Endothelial cell of umbilical vein (primary cell): ENCODE measurements around the gene CS. TPM values are rescaled to one million over a fixed set of nuclear protein-coding genes. Genes with fewer than 3 reads are reported as not detected.

Experiments
- BruUV-seq: library from RNA; stranded (reverse); fragments of 400-500 nt; replicated peaks from 2 replicates; lab custom pipeline; 2021; lab: Mats Ljungman, UMichigan
- CTCF ChIA-PET: fragments of 300-600, 350-600 bp; sonication (Branson Sonifier 250); formaldehyde crosslinking; loops from one replicate; lab custom pipeline; 2021; ENCODE audit warnings: antibody characterized with exemption, inconsistent platforms; lab: Charles Lee
- POLR2A ChIA-PET: fragments of 300-600, 350-600 bp; sonication (Branson Sonifier 250); formaldehyde crosslinking; loops from one replicate; lab custom pipeline; 2021; ENCODE audit warnings: antibody characterized with exemption, inconsistent platforms; lab: Charles Lee
- DNase-seq: peaks from one replicate; pipeline ENCODE4 v3.0.0-alpha.2; 2011; ENCODE audit warnings: low read depth, low spot score
- FAIRE-seq: peaks from 2 replicates; lab custom pipeline; 2011; peaks lifted over from hg19 to GRCh38; lab: Jason Lieb, UNC
- H2AFZ ChIP-seq: 2 replicates; pipeline ENCODE4 v1.6.0; 2012; ENCODE audit warnings: low read depth, low read length, control low read depth, inconsistent platforms
- H3K27ac ChIP-seq: 2 replicates; pipeline ENCODE4 v1.5.1; 2011; ENCODE audit warnings: low read depth, mild to moderate bottlenecking, control low read depth, low read length, moderate library complexity; ENCODE audit not compliant: insufficient read depth
- H3K27me3 ChIP-seq, 2 experiments: 2 replicates each; pipeline versions ENCODE4 v1.6.0 to v1.6.1; 2011; ENCODE audit warnings: low read length in 2 of 2, mixed read lengths in 1 of 2; ENCODE audit not compliant: control insufficient read depth in 2 of 2, insufficient read depth in 2 of 2
- H3K36me3 ChIP-seq, 2 experiments: 2 replicates in 1 of 2; 3 replicates in 1 of 2; pipeline ENCODE4 v1.5.1; 2011; ENCODE audit warnings: low read length in 2 of 2, mild to moderate bottlenecking in 1 of 2, moderate library complexity in 1 of 2; ENCODE audit not compliant: control insufficient read depth in 2 of 2, insufficient read depth in 2 of 2; ENCODE audit errors: extremely low read depth in 1 of 2
- H3K4me1 ChIP-seq: 3 replicates; pipeline ENCODE4 v1.5.1; 2011; ENCODE audit warnings: mild to moderate bottlenecking, low read length; ENCODE audit not compliant: control insufficient read depth, insufficient read depth; ENCODE audit errors: extremely low read depth
- H3K4me2 ChIP-seq: 2 replicates; pipeline ENCODE4 v1.6.1; 2011; ENCODE audit warnings: low read length, control low read depth, mixed read lengths; ENCODE audit not compliant: insufficient read depth
- H3K4me3 ChIP-seq, 3 experiments: fragments of 200-600 bp in 1 of 3; sonication (generic), shearing (Covaris generic) in 1 of 3; replicated peaks in 1 of 3; 2 replicates each; pipeline ENCODE4 v1.5.1; 2011 to 2016; ENCODE audit warnings: control low read depth in 3 of 3, low read length in 3 of 3, mild to moderate bottlenecking in 2 of 3, inconsistent platforms in 1 of 3, low read depth in 1 of 3, moderate library complexity in 1 of 3; ENCODE audit not compliant: insufficient read depth in 1 of 3
- H3K79me2 ChIP-seq: 2 replicates; pipeline ENCODE4 v1.6.0; 2012; ENCODE audit warnings: low read length, inconsistent platforms; ENCODE audit not compliant: control insufficient read depth, insufficient read depth
- H3K9ac ChIP-seq: replicated peaks from 2 replicates; pipeline ENCODE3; 2011; ENCODE audit warnings: low read length, control low read depth; ENCODE audit not compliant: insufficient read depth; ENCODE audit errors: extremely low read depth
- H3K9me1 ChIP-seq: replicated peaks from 3 replicates; pipeline ENCODE4 v1.6.0; 2011; ENCODE audit warnings: mild to moderate bottlenecking, low read length; ENCODE audit not compliant: control insufficient read depth, insufficient read depth; ENCODE audit errors: extremely low read depth
- H3K9me3 ChIP-seq: replicated peaks from 2 replicates; pipeline ENCODE4 v1.5.1; 2012; ENCODE audit warnings: low read length, inconsistent platforms; ENCODE audit not compliant: control insufficient read depth, insufficient read depth
- H4K20me1 ChIP-seq: replicated peaks from 2 replicates; pipeline ENCODE3; 2011; ENCODE audit warnings: mild to moderate bottlenecking, low read length; ENCODE audit not compliant: control insufficient read depth, insufficient read depth; ENCODE audit errors: extremely low read depth
- CTCF ChIP-seq, 2 donors: IDR thresholded peaks; 1 replicate in 1 of 2; 2 replicates in 1 of 2; pipeline ENCODE4 v1.5.1; 2011; ENCODE audit warnings: low read length in 2 of 2, mild to moderate bottlenecking in 2 of 2, moderate library complexity in 2 of 2, control low read depth in 1 of 2, inconsistent platforms in 1 of 2, low read depth in 1 of 2; ENCODE audit not compliant: insufficient read depth in 1 of 2; ENCODE audit errors: extremely low read depth in 1 of 2
- EZH2 ChIP-seq: IDR thresholded peaks from 2 replicates; pipeline ENCODE4 v1.6.1; 2012; ENCODE audit warnings: borderline replicate concordance, low read depth, mild to moderate bottlenecking, moderate library complexity, low read length, inconsistent platforms; ENCODE audit not compliant: severe bottlenecking
- FOS ChIP-seq: IDR thresholded peaks from 2 replicates; pipeline ENCODE4 v1.6.1; 2011; ENCODE audit warnings: mild to moderate bottlenecking, low read length, moderate library complexity, borderline replicate concordance; ENCODE audit not compliant: insufficient read depth
- GATA2 ChIP-seq: IDR thresholded peaks from 2 replicates; pipeline ENCODE4 v1.7.0; 2011; ENCODE audit warnings: low read depth, mild to moderate bottlenecking, moderate library complexity, mixed read lengths, low read length; ENCODE audit not compliant: insufficient read length, insufficient read depth
- JUN ChIP-seq: IDR thresholded peaks from 2 replicates; pipeline ENCODE4 v1.6.1; 2011; ENCODE audit warnings: borderline replicate concordance, low read depth; ENCODE audit not compliant: insufficient read length, insufficient read depth
- MYC ChIP-seq: IDR thresholded peaks from one replicate; pipeline ENCODE4 v1.6.1; 2011; ENCODE audit warnings: mild to moderate bottlenecking, low read depth, low read length
- POLR2A ChIP-seq: IDR thresholded peaks from 2 replicates; pipeline ENCODE4 v1.6.1; 2012; ENCODE audit warnings: low read depth, mild to moderate bottlenecking, control low read depth, low read length
- POLR2AphosphoS5 ChIP-seq: IDR thresholded peaks from 2 replicates; pipeline ENCODE4 v1.6.1; 2012; ENCODE audit warnings: low read depth, mild to moderate bottlenecking, control low read depth, low read length, moderate library complexity; ENCODE audit not compliant: insufficient read depth
- dilution Hi-C: fragments of 300-500 bp; cut with MboI; formaldehyde crosslinking; loops from one replicate; pipeline ENCODE4 v1.15.0; 2019; ENCODE audit warnings: low sequenced_read_pairs; ENCODE audit not compliant: extremely low pct_ligation_motif_present
- intact Hi-C: fragments of 100-400 bp; cut with micrococcal nuclease; formaldehyde crosslinking; loops from one replicate; pipeline ENCODE4 v1.10.0; 2022
- polyA plus RNA-seq, 4 experiments: library from polyadenylated mRNA; depleted of rRNA in 3 of 4; stranded (reverse) in 3 of 4; unstranded in 1 of 4; fragments of >200 nt; gene quantifications; 2 replicates each; pipeline versions ENCODE4 v1.2.1 to v1.2.3, GENCODE V29; 2011 to 2012; ENCODE audit warnings: missing spikeins in 1 of 4
- total RNA-seq: library from RNA; stranded (reverse); gene quantifications from 2 replicates; pipeline ENCODE4 v1.2.3, GENCODE V29; 2021

The CS gene
- total and polyA plus RNA-seq, 2 donors (not counting 3 experiments of a cell fraction or from before 2014, with no cell fraction given): 129 to 312 TPM

GRCh38 chr12:56296295-56296694 lies 3.8 kb downstream of the CS start:
- Histone ChIP-seq H3K4me2 (no peak overlapping the region), H3K9ac (no peak overlapping the region), H3K36me3 (peaks cover 0 to 7% of the 10 kb centered on the region in 2 experiments), H3K4me1 (peaks cover 26% of the 10 kb centered on the region), H3K9me3 (no peaks in the 10 kb centered on the region), H3K4me3 (no peak overlapping the region), H3K27ac (no peak overlapping the region), H2AFZ (no peak overlapping the region), H4K20me1 (peaks cover 2% of the 10 kb centered on the region), H3K79me2 (peaks cover 78% of the 10 kb centered on the region), H3K9me1 (no peaks in the 10 kb centered on the region), H3K27me3 (no peaks in the 10 kb centered on the region)
- TF ChIP-seq POLR2AphosphoS5: no peak
- no peak for TF ChIP-seq CTCF (IDR thresholded peaks at IDR 0.05; ENCODE audit: extremely low read depth in 1 of 2, insufficient read depth in 1 of 2, low read depth in 1 of 2, low read length in 2 of 2)
- no peak for TF ChIP-seq GATA2
- TF ChIP-seq EZH2: no peak
- no peak for TF ChIP-seq MYC
- TF ChIP-seq FOS: no peak
- no peak for TF ChIP-seq JUN
- no peak for TF ChIP-seq POLR2A
- no TSS peak for BruUV-seq
- intact Hi-C loops (no loop called here), dilution Hi-C loops (no loop called here)
- ChIA-PET CTCF (interaction anchor here (1.9 kb wide), 1 partner anchor 107 kb away, joined by 4 read pairs; the partner anchor contains the start of gene SMARCC2), POLR2A (no interaction called here)
- FAIRE-seq: no peak
- no peak for DNase-seq
